Mucosa of descending colon (tissue), 3 donors: Measurements from ENCODE around the gene ADAM15. TPM values are rescaled to one million over a fixed set of nuclear protein-coding genes. Genes with fewer than 3 reads are reported as not detected.

Experiments
- ATAC-seq: fragments of 200-7000 bp; cut with Tn5 transposase; one replicate; pipeline ENCODE4 v1.9.1; 2020; ENCODE audit warnings: mild to moderate bottlenecking, moderate library complexity
- DNase-seq, 3 donors: peaks; one replicate each; pipeline ENCODE4 v3.0.0-alpha.2; 2020
- H3K36me3 ChIP-seq: fragments of 200-600 bp; one replicate; pipeline ENCODE4 v1.8.0; 2021; ENCODE audit warnings: low read depth, mild to moderate bottlenecking
- H3K4me1 ChIP-seq: fragments of 200-600 bp; one replicate; pipeline ENCODE4 v1.8.0; 2021; ENCODE audit warnings: low read depth, mild to moderate bottlenecking
- H3K4me3 ChIP-seq: fragments of 200-600 bp; one replicate; pipeline ENCODE4 v1.8.0; 2021; ENCODE audit warnings: mild to moderate bottlenecking
- H3K9me3 ChIP-seq: fragments of 200-600 bp; one replicate; pipeline ENCODE4 v1.8.0; 2021; ENCODE audit warnings: mild to moderate bottlenecking
- CTCF ChIP-seq: fragments of 200-600 bp; IDR thresholded peaks from one replicate; pipeline ENCODE4 v1.8.0; 2022; ENCODE audit warnings: antibody characterized with exemption, mild to moderate bottlenecking
- intact Hi-C, 2 donors: fragments of 100-400 bp; cut with DNase I in 1 of 2; cut with micrococcal nuclease in 1 of 2; formaldehyde crosslinking; loops; one replicate each; pipeline versions ENCODE4 v1.11.0 to v1.11.1; 2022; cut with DNase I, micrococcal nuclease
- total RNA-seq, 3 donors: library from RNA; stranded (reverse); fragmentation: NEBNext Ultra II Directional in 2 of 3; extraction: Animal tissue kit (Norgen Biotek cat#: 25700) in 2 of 3; gene quantifications; one replicate each; pipeline versions ENCODE4 v1.2.1 to v1.2.4, GENCODE V29; 2021 to 2023
- donor health status: DM: no; HTN: no; CAD: no; lungs with moderate emphysema.
- donor health status: DM: no; HTN: no; CAD: no.
- donor health status: DM: no; HTN: yes; CAD: no.

ADAM15 gene
- total RNA-seq, 3 donors from 2014 or later, result 71.8 to 148 (median 79.7) TPM

GRCh38 chr1:155106862-155107261, 55.7 kb downstream of the ADAM15 start:
- no peaks in the 10 kb centered on the region for H3K9me3 ChIP-seq
- TF ChIP-seq CTCF, result no peak
- peaks cover 9% of the 10 kb centered on the region for H3K4me1 ChIP-seq
- peak in 1 of 3 donors; percentile 21 for DNase-seq
- ATAC-seq, result no peak
- no peaks in the 10 kb centered on the region for H3K36me3 ChIP-seq
- no peak overlapping the region for H3K4me3 ChIP-seq
- intact Hi-C loops, result no loop called here

GRCh38 chr1:155107309-155108264, 56.5 kb downstream of the ADAM15 start:
- no peak for TF ChIP-seq CTCF
- H3K9me3 ChIP-seq, result no peaks in the 10 kb centered on the region
- peak; percentile 55 for ATAC-seq
- no peaks in the 10 kb centered on the region for H3K36me3 ChIP-seq
- H3K4me1 ChIP-seq, result peaks cover 3% of the 10 kb centered on the region
- no peak for DNase-seq
- intact Hi-C loops, result no loop called here
- no peak overlapping the region for H3K4me3 ChIP-seq

- no peaks in the 10 kb centered on the region for H3K36me3 ChIP-seq
- DNase-seq, result no peak
- no peak for TF ChIP-seq CTCF
- no peaks in the 10 kb centered on the region for H3K9me3 ChIP-seq
- no peak for ATAC-seq
- intact Hi-C loops, result no loop called here
- no peak overlapping the region for H3K4me3 ChIP-seq
- H3K4me1 ChIP-seq, result no peaks in the 10 kb centered on the region
Measured at GRCh38 chr1:155108296-155108695, 57.2 kb downstream of the ADAM15 start.

GRCh38 chr1:155110381-155110780, 59.3 kb downstream of the ADAM15 start:
- intact Hi-C loops, result loop anchor here in 1 of 2 donors (10.0 kb wide), 1 partner anchor 54 kb away; no protein-coding TSS in a partner anchor
- Histone ChIP-seq H3K4me3 (no peak overlapping the region), H3K36me3 (no peaks in the 10 kb centered on the region), H3K4me1 (no peaks in the 10 kb centered on the region), H3K9me3 (no peaks in the 10 kb centered on the region)
- no peak for ATAC-seq
- DNase-seq, result no peak
- no peak for TF ChIP-seq CTCF

GRCh38 chr1:155110826-155111225, 59.7 kb downstream of the ADAM15 start:
- ATAC-seq, result no peak
- intact Hi-C loops, result loop anchor here in 1 of 2 donors (10.0 kb wide), 1 partner anchor 54 kb away; no protein-coding TSS in a partner anchor

More at GRCh38 chr1:155110826-155111225, 59.7 kb downstream of the ADAM15 start:
- no peak for TF ChIP-seq CTCF
- H3K4me1 ChIP-seq, result no peaks in the 10 kb centered on the region
- DNase-seq, result no peak
- no peak overlapping the region for H3K4me3 ChIP-seq
- no peaks in the 10 kb centered on the region for H3K9me3 ChIP-seq
- H3K36me3 ChIP-seq, result no peaks in the 10 kb centered on the region

Other genes with a start within 250 kb of the ADAM15 start
- gene KCNN3, start 181.0 kb upstream of the ADAM15 start, total RNA-seq, result 10 to 100 TPM in 1 of 3 donors, 1 to 10 TPM in 2; 1.5 to 19.3 (median 2.0) TPM
- gene PMVK, start 114.6 kb upstream of the ADAM15 start, total RNA-seq, result 10 to 100 TPM; 28.4 to 37.6 (median 35.8) TPM
- gene PBXIP1, start 95.2 kb upstream of the ADAM15 start, total RNA-seq, result 100 to 1,000 TPM in 1 of 3 donors, 10 to 100 TPM in 2; 35.6 to 146 (median 49.4) TPM
- gene PYGO2, start 89.5 kb upstream of the ADAM15 start, total RNA-seq, result 10 to 100 TPM; 22.8 to 34.3 (median 25.8) TPM
- 100 to 1,000 TPM in 2 of 3 donors, 10 to 100 TPM in 1; 92.7 to 130 (median 122) TPM for gene SHC1, start 80.6 kb upstream of the ADAM15 start, total RNA-seq
- 10 to 100 TPM; 26.8 to 52.4 (median 29.3) TPM for gene CKS1B, start 76.6 kb upstream of the ADAM15 start, total RNA-seq
- gene FLAD1, start 68.0 kb upstream of the ADAM15 start, total RNA-seq, result 10 to 100 TPM; 28.4 to 40.4 (median 31.2) TPM
- under 1 TPM in 2 of 3 donors, not detected in 1; 0.60 to 0.76 TPM for gene LENEP, start 57.7 kb upstream of the ADAM15 start, total RNA-seq
- 100 to 1,000 TPM; 175 to 313 (median 255) TPM for gene ZBTB7B, start 48.5 kb upstream of the ADAM15 start, total RNA-seq
- 1 to 10 TPM; 1.7 to 3.3 (median 2.3) TPM for gene DCST2, start 17.5 kb upstream of the ADAM15 start, total RNA-seq
- under 1 TPM in 2 of 3 donors, not detected in 1; 0.19 to 0.20 TPM for gene DCST1, start 17.5 kb upstream of the ADAM15 start, total RNA-seq
- 10 to 100 TPM; 12.3 to 27.2 (median 26.4) TPM for gene EFNA4, start 12.4 kb downstream of the ADAM15 start, total RNA-seq
- 10 to 100 TPM in 1 of 3 donors, 1 to 10 TPM in 2; 2.1 to 17.4 (median 5.6) TPM for gene EFNA3, start 27.5 kb downstream of the ADAM15 start, total RNA-seq
- 100 to 1,000 TPM in 2 of 3 donors, 10 to 100 TPM in 1; 46.3 to 198 (median 110) TPM for gene EFNA1, start 76.6 kb downstream of the ADAM15 start, total RNA-seq
- gene SLC50A1, start 84.5 kb downstream of the ADAM15 start, total RNA-seq, result 10 to 100 TPM; 38.7 to 95.8 (median 66.4) TPM
- 100 to 1,000 TPM in 1 of 3 donors, 10 to 100 TPM in 2; 76.3 to 106 (median 78.4) TPM for gene DPM3, start 89.2 kb downstream of the ADAM15 start, total RNA-seq
- gene KRTCAP2, start 122.0 kb downstream of the ADAM15 start, total RNA-seq, result 100 to 1,000 TPM; 162 to 190 (median 176) TPM
- gene TRIM46, start 122.5 kb downstream of the ADAM15 start, total RNA-seq, result under 1 TPM; 0.26 to 0.76 (median 0.39) TPM
- 10 to 100 TPM; 22.4 to 35.9 (median 33.9) TPM for gene THBS3, start 156.6 kb downstream of the ADAM15 start, total RNA-seq
- gene MTX1, start 157.4 kb downstream of the ADAM15 start, total RNA-seq, result 10 to 100 TPM; 26.1 to 41.1 (median 35.6) TPM
- gene ENTREP3, start 204.2 kb downstream of the ADAM15 start, total RNA-seq, result 10 to 100 TPM; 16.9 to 42.6 (median 20.4) TPM
- 10 to 100 TPM; 43.6 to 53.4 (median 46.8) TPM for gene SCAMP3, start 211.0 kb downstream of the ADAM15 start, total RNA-seq
- 10 to 100 TPM; 43.7 to 51.7 (median 47.8) TPM for gene CLK2, start 222.2 kb downstream of the ADAM15 start, total RNA-seq
- 10 to 100 TPM; 10.3 to 15.6 (median 10.8) TPM for gene HCN3, start 226.1 kb downstream of the ADAM15 start, total RNA-seq